Measurements from ENCODE around the gene HS6ST3.
"Not testable (repeated sequence)": the region's sequence is repeated elsewhere in the genome, so short reads cannot be mapped to it uniquely, and the experiment has no call there.

HS6ST3 gene

DNA sequence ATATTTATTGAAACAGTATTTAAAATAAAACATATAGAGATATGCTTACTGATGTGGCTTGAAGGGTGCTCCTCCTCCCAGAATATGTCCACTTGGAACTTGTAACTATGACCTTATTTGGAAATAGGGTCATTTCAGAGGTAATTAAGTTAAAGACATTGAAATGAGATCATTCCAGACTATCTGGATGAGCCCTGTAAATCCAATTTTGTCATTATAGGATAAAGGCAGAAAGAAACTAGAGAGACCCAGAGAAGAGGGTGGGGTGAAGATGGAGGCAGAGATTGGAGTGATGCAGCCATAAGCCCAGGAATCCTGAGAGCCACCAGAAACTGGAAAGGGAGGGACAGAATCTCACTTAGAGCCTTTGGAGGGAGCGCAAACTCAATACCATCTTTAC, 661.2 kb downstream of the HS6ST3 start:
- DNase-seq = no peak

DNA sequence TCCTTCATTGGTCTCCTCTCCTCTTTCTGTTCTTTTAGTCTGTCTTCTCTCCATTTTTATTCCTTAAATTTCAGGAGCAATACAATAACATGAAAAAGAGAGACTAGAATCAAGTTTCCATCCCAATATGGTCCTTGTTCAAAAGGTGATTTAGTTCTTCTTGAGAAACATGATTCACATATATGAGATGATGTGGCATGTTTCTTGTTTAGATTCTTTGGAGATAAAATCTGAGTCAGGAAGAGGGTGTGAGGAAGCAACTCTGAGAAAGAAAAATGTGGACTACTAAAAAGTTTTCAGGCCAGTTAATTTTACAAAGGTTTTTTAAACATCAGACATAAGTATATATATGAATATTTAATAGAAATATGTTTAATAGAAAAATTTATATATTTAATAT, 673.0 kb downstream of the HS6ST3 start:
- DNase-seq = no peak

DNA sequence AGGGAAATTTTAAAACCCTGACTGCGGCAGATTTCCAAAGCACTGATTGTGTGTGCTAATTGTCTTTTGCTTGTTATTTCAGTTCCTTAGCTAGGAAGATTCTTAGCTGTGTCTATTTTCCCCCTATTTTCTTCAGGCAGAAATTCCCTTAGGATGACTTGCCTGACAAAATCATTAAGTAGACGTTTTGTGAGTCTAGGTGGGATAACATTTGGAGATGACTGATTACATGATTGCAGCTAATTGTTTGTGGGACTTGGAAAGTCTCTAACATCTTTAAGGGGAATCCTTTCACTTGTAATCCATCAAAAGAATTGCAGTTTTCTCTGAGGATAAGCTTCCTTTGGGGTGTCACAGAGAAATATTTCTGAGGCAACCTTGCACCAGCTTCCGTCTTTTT, 676.4 kb downstream of the HS6ST3 start:
- no peak for DNase-seq

DNA sequence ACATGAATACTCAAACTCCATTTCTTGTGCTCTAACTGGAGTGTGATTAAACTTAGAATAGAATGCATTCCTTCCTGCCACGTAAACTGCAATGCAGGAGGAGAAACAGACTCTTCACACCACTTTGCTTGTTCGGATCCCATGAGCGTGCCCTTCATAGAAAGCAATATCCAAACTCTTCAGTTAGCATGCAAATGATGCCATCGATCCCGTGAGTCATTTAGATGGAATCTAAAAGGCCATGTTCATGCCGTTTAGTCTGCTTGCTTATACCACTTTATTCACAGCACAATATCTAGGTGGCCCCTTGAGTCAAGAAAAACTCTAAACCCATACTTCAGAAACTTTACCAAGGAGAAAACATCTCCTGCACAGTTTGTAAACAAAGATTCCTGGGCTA, 678.6 kb downstream of the HS6ST3 start:
- no peak for DNase-seq

DNA sequence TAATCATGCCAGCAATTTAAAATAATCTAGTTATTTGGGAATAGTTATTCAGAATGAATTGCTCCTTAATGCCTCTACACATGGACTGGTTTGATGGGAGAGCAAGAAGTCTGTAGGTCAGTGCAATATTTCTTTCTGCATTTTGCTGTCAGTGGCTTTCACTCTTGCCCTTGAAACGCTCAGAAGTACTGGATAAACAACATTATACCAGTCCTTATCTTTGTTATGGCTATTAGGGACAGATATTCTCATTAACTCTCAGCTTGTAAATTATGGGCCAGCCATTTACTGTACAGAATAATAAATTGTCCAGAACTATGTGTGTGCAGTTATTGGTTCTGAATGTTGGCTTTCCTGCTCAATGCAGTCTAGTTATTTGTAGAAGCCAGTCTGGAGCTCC, 680.0 kb downstream of the HS6ST3 start:
- no peak for DNase-seq

DNA sequence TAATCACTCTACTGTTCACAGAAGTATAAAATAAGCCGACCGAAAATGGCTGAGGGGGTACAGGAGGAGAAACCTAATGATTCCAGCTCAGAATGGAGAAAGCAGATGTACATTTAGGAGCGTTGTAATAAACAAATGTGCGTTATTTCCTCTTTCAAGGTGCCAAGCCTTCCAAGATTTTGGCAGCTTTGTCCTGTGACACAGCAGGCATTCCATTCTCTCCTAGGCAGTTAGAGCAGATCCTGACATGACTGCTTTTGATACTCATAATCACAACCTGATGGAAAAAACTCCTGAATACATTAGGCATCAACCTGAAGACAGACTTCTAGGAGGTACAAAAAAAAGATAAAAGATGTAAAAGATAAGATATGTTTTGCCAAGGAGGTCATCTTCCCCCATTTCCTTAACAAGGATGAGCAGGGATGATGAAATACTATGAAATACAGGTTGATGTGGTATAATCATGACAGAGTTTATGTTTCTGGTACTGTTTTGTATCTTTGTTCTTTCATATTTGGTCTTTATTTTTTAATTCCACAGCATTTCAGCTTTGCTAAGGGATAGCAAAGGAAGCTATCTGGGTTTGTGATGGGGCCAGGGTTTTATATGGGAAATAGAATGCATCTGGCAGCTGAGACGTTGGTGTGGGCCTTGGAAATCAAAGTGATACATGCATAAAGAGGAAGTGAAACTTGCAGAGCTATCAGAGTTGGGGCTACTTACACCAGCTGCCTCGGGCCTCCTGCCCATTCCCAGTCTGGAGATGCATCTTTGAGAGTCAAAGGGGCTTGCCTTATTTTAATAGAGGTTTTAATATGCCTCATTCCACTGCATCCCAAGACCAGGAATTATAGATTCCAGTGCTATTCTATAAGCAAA, 681.8 kb downstream of the HS6ST3 start:
- DNase-seq = no peak

DNA sequence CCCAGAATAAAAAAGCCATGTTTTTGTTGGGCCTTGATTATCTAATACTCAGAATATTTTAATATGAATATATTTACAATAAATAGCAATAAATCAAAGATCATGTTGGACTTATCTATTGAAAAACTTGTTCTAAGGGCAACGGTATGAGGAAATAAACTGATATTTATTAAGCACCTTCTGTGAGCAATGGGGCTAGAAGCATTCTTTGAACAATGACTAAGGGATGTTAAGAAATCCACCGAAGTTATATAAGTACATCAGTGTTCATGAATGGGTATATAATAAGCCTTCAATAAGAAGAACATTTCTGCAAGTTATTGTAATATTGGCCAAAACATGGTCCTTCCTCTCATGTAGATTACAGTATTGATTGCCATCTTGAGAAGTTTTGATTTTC, 682.5 kb downstream of the HS6ST3 start:
- DNase-seq = no peak

DNA sequence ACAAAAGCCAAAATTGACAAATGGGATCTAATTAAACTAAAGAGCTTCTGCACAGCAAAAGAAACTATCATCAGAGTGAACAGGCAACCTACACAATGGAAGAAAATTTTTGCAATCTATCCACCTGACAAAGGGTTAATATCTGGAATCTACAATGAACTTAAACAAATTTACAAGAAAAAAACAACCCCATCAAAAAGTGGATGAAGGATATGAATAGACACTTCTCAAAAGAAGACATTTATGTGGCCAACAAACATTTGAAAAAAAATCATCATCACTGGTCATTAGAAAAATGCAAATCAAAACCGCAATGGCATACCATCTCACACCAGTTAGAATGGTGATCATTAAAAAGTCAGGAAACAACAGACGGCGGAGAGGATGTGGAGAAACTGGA, 688.4 kb downstream of the HS6ST3 start:
- DNase-seq = not testable (repeated sequence)

DNA sequence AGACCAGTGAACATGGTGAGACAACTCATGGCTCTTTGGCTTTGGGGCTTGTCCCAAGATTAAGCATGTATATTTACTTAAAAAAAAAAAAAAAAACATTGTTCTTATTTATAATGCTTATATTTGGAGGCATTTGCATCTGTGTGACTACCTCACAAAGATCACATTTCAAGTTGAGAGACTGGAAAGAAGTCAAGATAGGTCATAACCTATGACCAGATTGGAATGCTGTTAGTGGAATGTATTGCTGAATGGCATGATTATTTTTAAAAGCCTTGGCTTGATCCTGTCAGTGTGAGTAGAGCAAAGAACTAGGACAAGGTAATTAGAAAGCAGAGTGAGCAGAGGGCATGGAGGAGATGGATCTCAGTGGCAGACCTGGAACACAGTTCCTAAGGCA, 689.8 kb downstream of the HS6ST3 start:
- no peak for DNase-seq

DNA sequence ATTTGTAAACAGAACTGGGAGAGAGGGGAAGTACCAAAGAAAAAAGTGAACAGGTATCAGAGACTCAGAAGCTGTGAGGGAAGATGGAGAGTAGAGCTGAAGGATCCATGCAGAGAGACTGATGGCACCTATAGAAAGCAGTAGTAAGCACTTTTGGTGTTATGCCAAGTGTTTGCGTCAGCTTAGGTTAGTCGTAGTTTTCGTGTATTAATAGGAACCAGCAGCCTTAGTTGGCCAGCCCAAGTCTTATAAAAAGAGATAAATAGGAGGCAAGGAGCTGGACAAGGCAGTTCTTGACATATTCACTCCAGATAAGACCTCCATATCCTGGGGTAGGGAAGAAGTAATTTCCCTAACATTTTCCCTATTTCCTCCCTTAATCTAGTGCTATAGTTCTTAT, 690.2 kb downstream of the HS6ST3 start:
- no peak for DNase-seq

DNA sequence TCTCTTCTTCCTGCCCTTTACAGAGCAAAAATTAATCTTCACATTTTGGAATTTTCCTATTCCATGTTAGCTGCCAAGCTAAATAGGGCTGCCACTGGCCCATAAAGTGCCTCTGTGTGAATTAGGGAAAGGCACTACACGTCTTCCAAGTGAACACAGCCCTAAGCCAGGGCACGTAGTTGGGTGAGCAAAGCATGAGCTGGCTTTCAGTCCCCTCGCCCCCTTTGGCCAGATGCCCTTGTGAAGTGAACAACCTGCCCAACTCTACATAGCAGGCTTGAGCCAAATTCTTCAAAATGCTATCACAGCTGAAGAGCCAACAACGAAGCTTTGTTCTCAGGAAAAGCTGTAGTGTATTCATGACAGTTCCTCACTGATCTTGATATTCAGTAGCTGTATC, 691.2 kb downstream of the HS6ST3 start:
- DNase-seq = no peak

DNA sequence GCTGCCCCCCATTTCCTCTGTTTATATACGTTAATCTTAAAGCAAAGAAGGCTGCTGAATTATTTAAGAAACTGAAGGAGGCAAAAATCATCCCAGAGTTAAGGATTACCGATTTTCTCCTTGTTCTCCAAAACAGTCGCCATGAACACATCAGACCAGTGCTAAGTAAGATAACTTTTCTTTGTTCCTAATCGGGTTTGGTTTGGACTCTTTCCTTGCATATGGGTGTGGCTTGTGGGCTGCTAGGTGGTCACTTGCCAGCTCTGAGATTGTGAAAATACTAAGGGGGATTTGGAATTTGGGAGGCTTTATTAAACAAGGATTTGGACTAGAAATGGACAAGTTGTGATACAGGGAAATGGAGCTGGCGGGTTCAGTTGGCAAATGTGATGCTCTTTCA, 692.3 kb downstream of the HS6ST3 start:
- no peak for DNase-seq

DNA sequence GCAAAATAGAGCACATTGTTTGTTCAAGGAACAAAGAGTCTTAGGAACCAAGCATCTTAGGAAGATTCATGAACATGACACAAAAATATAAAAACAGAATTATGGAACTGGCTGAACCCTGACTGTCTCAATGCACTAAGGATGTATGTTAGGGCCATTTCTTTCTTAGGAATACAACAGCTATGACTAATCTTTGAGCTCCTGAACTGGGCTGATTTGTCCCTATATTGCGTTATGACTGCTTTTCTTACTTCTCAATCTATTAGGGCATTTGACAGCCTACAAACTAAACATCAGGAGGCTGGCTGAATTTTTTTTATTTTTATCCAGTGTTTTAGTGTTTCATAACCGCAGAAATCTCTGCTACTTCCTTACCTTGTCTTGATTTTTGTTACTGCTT, 693.1 kb downstream of the HS6ST3 start:
- DNase-seq = no peak

DNA sequence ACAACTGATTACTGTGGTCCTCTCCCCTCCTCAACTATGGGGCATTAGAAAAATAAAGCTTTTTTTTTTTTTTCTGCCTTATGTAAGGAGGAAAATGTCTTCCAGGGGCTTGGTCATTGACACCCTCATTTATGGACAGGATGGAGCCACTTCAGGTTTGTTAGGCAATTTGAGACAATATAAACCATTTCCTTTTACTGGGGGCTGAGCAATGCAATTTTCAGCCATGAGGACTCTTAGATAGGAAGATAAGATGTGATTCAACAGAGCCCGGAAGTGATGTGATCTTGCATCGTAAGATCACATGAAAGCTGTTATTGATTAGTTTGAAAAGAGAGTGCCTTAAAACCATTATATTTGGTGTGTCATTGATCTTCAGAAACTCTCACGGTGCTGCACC, 693.6 kb downstream of the HS6ST3 start:
- DNase-seq = no peak

DNA sequence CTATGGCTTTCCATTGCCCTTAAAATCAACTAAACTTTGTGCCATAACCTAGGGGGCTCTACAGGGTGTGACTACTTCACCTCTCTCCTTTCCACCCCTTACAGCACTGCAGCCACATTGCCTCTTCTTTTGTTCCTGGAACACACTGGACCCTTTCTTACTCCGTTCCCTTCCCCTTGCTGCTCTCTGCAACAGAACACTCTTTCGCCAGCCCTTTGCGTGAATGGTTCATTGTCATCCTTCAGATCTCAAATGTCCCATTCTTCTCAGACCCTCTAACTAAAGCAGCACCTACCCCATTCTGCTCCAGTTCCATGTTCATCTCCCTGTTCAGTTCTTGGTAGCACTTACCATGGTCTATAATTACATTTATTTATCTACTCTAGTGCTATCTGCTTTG, 696.1 kb downstream of the HS6ST3 start:
- no peak for DNase-seq

DNA sequence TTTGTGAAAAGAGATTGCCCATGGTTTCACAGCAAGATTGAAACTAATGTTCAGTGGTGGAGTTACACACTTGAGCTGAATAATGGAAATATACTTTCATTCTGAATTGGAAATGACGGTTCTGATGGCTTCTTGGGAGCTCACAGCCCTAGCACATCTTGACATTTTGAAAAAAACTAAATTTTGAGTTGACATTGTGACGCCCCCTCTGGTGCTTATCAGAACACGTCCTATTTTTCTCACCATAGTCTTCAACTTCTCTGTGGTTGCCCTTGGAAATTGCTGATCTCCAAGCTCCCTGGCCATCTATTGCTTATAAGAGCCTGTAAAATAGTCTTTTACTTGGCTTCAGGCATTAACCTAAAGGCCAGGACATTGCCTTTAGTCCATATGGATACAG, 702.3 kb downstream of the HS6ST3 start:
- no peak for DNase-seq

DNA sequence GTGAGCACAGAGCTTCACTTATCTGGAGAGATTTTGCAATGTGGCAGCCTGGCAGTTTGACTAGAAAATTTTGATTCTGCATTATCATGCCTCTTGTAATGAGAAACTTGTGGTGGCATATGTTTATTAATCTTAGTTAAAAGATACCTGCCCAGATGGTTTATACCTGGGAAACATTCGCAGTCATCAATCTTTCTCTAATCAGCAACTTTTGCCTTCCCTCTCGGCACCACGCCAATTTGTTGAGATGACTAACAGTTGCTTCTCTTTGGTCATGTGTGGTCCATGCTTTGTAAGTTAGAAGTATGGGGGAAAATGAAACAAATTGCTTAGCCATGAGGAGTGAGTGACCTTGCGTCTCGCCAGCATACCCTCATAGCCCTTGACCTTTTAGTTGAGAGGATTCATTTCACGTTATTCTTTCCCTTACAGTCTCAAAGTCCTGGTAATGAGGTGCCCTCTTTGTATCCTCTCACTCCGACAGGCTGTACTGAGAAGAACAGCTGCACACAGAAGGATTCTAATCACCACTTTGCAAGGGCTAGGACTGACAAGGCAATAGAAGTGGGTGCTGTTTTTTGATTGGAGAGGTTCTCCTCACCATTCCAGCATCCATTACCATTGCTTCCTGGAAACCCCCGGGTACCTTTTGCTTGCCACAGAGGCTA, 703.0 kb downstream of the HS6ST3 start:
- DNase-seq = no peak

DNA sequence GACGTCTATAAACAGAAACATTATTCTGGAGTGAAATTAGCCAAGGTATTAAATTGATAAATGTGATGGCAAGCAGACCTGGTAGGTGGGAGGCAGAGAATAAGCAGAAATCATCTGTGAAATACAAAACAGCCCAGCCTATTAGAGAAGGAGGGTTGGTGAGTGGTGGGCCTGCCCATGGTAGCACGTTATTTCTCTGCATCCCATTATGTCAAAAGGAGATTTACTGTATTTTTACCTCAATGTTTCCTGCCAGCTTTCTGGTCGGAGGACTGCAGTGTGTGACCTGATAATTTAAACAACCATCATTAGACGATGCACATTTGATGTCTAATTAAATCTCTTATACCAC, 703.5 kb downstream of the HS6ST3 start:
- DNase-seq = no peak

DNA sequence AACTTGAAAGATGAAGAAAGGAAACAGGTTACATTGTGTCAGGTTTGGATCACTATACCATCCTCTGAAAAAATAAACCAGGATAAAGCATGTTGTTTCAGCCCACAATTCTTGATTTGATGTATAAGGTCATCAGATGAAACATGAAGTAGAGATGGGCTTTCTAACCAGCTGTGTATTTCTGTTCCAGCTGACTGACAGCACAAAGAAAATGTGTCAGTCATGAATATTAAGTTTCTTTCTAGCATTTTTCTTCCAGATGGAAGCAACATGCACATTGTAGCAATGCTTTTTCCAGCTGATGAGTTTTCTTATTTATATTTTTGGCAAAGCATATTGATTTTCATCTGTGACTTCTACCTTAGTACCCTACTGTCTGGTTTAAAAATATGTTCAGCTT, 704.8 kb downstream of the HS6ST3 start:
- no peak for DNase-seq

DNA sequence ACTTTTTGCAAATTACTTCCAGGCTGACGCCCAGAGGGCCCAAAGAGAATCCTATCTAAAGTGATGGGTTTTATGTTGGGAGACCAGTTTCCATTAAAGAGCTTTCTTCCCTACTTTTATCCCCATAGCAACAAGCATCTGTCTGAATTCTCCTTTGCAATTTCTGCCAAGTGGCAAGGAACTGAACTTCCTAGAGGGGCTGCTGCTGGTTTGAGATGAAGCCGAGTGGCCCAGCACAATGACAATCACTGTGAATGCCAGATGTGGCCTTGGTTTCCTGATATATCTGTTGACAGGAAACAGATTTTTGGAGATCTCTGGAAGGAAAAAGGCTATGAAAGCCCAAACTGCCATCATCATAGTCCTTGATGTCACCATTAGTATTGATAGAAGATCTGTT, 705.8 kb downstream of the HS6ST3 start:
- DNase-seq = no peak

DNA sequence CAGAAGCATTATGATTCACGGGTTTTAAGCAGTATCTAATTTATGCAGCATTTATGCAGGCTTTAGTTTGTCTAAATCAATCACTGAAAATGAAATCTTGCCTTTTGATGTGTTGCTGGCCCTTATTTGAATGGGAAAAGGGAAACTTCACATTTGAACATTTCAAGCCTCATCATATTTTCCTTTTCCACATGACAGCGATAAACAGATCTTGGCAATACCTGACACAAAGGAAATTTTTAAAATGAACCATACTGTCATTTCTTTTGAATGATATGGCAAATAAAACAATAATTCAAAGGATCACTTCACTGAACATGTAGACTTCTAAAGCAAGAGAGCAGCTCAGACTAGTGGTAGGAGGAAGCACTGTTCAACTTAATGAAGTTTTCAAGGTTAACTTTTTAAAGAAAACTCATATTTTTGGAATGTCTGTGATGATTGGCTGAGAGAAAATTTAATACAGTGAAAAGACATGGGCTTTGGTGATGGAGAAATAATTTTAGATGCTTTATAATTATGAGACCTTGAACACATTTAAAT, 706.3 kb downstream of the HS6ST3 start:
- DNase-seq = no peak

DNA sequence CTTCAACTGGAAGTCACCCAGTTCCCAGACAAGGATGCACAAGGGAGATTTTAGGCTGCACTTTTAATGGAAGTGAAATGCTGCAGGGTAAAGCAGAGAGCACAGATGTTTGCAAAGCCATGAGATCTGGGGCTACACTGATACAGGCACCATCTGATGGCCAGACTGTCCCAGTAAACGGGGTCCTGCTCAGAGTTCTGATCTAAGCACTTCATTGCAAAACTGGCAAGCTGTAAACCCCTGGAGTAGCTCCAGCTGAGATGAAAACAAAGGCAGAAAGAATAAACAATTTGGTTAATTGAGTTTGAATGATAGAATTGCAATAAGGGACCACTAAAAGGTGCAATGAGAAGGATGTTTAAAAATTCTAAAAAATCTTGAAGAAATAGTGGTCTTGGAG, 707.2 kb downstream of the HS6ST3 start:
- no peak for DNase-seq

DNA sequence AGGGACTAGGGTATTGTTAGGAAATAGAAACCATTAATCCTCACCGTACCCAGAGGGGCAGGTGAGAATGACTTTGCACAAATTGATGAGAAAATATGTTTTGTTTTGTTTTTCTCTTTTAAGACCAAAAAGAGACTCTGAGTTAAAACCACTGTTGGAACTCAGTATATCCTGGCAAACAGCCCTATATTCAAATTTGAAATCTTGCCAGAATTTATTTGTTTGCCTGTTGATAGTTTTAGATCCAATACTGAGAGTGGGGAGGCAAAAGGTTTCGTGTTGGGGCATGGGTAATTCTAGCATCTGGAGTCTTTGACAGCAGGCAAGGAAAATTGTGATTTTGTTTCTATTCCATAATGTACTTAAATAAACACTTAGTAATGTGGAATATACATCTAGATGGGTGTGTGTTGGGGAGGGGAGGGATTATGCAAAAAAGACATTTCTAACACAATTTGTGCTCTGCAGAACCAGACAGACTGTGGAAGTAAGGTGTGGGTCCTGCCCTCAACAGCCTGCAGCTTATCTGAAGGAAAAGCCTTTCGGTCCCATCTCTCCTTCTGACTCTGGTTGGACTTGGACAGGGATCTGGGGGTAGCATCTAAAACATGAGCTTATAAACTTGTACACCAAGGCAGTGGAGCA, 713.7 kb downstream of the HS6ST3 start:
- no peak for DNase-seq

DNA sequence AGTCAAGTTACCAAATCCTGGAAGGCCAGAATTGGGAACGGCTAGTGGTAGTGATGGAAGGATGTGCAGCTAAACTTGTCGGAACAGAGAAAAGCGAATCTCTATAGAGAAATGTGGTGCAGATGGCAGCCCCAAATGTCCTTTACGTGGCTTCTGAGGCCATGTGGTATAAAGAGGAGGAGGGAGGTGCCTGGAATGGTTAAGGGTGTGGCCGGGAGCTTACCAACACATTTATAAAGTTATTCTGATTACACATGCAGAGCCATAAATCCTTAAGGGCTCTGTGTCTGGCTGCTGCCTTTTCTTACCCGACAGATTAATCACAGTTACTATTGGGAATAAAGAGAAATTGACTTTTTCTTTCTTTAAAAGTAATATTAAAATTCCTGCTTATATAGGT, 714.3 kb downstream of the HS6ST3 start:
- DNase-seq = no peak

Data from effector CD8-positive, alpha-beta T cell (primary cell).